ENCODE results near the gene LCOR.

DNA sequence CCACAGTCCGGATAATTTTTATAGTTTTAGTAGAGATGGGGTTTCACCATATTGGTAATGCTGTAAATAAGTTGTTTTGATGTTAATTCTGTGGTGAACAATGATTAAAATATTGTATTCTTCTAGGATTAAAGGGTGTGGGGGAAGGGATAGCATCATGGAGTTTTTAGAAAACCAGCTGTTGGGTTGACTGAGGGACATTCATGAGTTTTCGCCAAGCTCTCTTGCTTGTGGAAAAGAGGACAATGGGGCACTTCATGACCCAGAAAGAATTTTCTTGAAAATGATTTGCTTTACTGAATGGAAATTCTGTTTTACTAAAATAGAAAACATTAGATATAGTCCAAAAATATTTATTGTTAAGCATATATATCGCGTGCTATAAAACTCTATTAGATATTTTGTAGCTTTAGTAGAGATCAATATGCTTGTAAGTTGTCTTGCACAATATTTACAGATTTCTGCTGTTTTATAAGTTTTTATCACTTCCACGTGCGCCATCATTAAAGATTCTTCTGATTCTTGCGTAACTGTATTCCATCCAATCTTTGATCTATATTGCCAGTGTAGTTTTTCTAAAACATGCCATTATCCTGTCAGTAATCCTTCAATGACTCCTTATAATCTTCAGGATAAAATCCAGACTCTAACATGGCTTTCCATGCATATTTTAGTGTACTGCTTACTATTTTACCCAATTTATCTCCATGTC, 41.8 kb downstream of the LCOR start:
- no peak for TF ChIP-seq CEBPB (IDR thresholded peaks at IDR 0.05)
- no peak for TF ChIP-seq FOXM1 (IDR thresholded peaks at IDR 0.05; ENCODE audit: borderline replicate concordance, low read depth)
- TF ChIP-seq EP300 (IDR thresholded peaks at IDR 0.05; ENCODE audit: borderline replicate concordance) = no peak
- no peak for TF ChIP-seq YY1 (IDR thresholded peaks at IDR 0.05; ENCODE audit: low read depth)
- no peak for TF ChIP-seq EGR1 (IDR thresholded peaks at IDR 0.05)
- no peak for TF ChIP-seq TAF1 (IDR thresholded peaks at IDR 0.05; ENCODE audit: low read depth)
- TF ChIP-seq REST (IDR thresholded peaks at IDR 0.05; ENCODE audit: low read depth) = no peak
- TF ChIP-seq, protein P1, sequence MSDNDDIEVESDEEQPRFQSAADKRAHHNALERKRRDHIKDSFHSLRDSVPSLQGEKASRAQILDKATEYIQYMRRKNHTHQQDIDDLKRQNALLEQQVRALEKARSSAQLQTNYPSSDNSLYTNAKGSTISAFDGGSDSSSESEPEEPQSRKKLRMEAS (IDR thresholded peaks at IDR 0.05) = no peak
- no peak for TF ChIP-seq CREB1 (IDR thresholded peaks at IDR 0.05; ENCODE audit: low read depth)
